A549 treated with AZD2906 at 1 μM for 4 hours (cell line): Measurements from ENCODE around the gene AKR1C2. TPM values are rescaled to one million over a fixed set of nuclear protein-coding genes. Genes with fewer than 3 reads are reported as not detected.

Experiments
- total RNA-seq: library from RNA; stranded (reverse); fragments of 200-300 nt; extraction: Qiagen RNA extraction; gene quantifications from 5 replicates; pipeline ENCODE4 v1.2.3, GENCODE V29; 2022

Gene AKR1C2
- total RNA-seq, result 3,370 to 4,443 TPM (median 3,626 TPM) in 5 replicates

GRCh38 chr10:5003127-5004029 is at the start of gene AKR1C2:
AKR1C2 (minus strand) TSS chr10:5003857; CDS start chr10:5003835, 22 bp downstream.

GRCh38 chr10:4962876-4963814 is 40.5 kb downstream of the AKR1C2 start, which contains the start of gene AKR1C1:
AKR1C1 (plus strand) TSS chr10:4963415; CDS start chr10:4963445, 30 bp downstream.

Other genes starting within 250 kb of the AKR1C2 start
- 4.5 to 6.4 TPM (median 6.0 TPM) in 5 replicates for gene AKR1E2, start 177.7 kb downstream of the AKR1C2 start, total RNA-seq
- 467 to 583 TPM (median 558 TPM) in 5 replicates for gene AKR1C1, start 40.4 kb downstream of the AKR1C2 start, total RNA-seq
- gene AKR1C3, start 90.6 kb upstream of the AKR1C2 start, total RNA-seq, result 1,062 to 1,196 TPM (median 1,121 TPM) in 5 replicates
- 0.08 to 0.25 TPM in 2 of 5 replicates, not detected in the others for gene AKR1C8, start 181.3 kb upstream of the AKR1C2 start, total RNA-seq
- 0.13 to 0.49 TPM (median 0.36 TPM) in 5 replicates for gene AKR1C4, start 193.0 kb upstream of the AKR1C2 start, total RNA-seq